Brain microvascular endothelial cell (primary cell): Measurements from ENCODE around the gene NLRP6.
A peak's percentile ranks its signal among the peaks of the same experiment; 100 is the strongest.
"Not testable (repeated sequence)": the region's sequence is repeated elsewhere in the genome, so short reads cannot be mapped to it uniquely, and the experiment has no call there.

ENCODE experiments used
- DNase-seq: peaks from one replicate; pipeline ENCODE4 v3.0.0-alpha.2; 2020
- H3K27ac ChIP-seq: fragments of 250-450 bp; sonication (Bioruptor Pico); 2 replicates; pipeline ENCODE4 v1.5.1; 2020; ENCODE audit warnings: mild to moderate bottlenecking, moderate library complexity
- H3K27me3 ChIP-seq: fragments of 250-450 bp; sonication (Bioruptor Pico); replicated peaks from 2 replicates; pipeline ENCODE4 v1.5.1; 2020; ENCODE audit warnings: mild to moderate bottlenecking
- H3K36me3 ChIP-seq: fragments of 250-450 bp; sonication (Bioruptor Pico); replicated peaks from 2 replicates; pipeline ENCODE4 v1.5.1; 2020; ENCODE audit warnings: mild to moderate bottlenecking
- H3K4me3 ChIP-seq: 2 replicates; pipeline ENCODE4 v1.5.1; 2011; ENCODE audit warnings: low read depth, mild to moderate bottlenecking, control low read depth, low read length, moderate library complexity
- CTCF ChIP-seq: IDR thresholded peaks from 2 replicates; pipeline ENCODE4 v1.5.1; 2011; ENCODE audit warnings: low read depth, mild to moderate bottlenecking, moderate library complexity, low read length, control low read depth, inconsistent platforms; ENCODE audit errors: missing control alignments
- in situ Hi-C: cut with HindIII; loops from 2 replicates; pipeline ENCODE4 v1.10.0; 2017; ENCODE audit warnings: low sequenced_read_pairs, low pct_ligation_motif_present

The NLRP6 gene

DNA sequence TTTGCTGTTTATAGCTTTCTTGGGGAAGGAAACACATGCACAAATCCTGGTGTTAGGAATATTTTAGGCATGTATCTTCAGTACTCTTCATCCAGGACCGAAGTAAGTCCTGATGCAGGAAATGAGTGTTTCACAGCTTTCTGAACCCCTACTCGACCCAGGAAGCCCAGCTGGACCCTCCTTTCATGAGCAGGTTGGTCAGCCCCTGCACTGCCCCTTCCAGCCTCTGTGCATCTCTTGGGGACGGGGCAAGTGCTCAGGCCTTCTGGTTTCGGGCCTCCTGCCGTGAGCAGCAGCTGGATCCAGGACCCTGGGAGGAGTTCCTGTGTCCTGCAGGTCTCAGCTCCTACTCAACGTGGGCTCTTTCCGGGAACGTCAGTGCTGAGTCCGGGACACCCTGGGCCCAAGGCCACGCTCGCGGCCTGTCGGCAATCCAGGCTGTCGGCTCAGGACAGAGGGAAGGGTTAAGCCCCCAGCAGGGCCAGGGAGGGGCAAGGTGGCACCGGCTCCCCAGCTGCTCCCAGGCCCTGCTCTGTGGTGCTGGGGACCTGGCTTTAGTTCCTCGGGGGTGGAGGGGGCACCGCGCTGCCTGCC lies 31.9 kb downstream of the NLRP6 start:
- H3K4me3 ChIP-seq: peak overlapping the region; percentile 48
- H3K36me3 ChIP-seq, H3K27me3 ChIP-seq, in situ Hi-C loops, DNase-seq, H3K27ac ChIP-seq: not testable (repeated sequence)

DNA sequence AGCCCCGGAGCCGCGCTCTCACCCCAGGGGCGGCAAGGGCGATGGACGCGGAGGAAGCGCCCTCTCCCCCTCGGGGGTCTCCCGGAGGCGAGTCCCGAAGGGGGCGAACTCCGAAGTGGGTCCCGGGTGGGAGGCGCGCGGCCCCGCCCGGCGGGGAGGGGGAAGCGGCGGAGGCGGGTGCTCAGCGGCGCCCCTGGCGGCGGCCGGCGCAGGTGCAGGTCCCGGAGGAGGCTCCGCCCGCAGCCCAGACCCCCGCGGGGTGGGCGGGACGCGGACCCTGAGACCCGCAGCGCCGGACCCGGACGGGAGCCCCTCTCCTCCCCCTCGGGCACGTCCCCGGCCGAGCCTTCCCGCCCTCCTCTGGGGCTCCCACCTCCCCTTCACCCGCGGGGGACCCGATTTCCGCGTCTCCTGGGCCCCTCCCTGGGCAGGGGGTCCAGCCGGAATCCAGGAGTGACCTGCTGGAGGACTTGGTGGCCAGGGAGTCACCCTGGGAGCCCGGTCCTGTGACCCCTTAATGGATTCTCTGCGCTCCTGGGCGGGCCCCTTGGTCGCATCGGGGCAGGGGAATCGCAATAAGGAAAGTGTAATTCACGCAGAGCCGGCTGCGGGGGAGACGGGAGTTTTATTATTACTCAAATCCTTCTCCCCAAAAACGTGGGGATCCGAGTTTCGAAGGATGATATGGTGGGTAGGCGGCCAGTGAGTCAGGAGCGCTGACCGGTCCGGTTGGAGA lies 33.0 kb downstream of the NLRP6 start:
- H3K36me3 ChIP-seq, H3K27ac ChIP-seq, in situ Hi-C loops, DNase-seq: not testable (repeated sequence)
- Histone ChIP-seq H3K4me3 (peak overlapping the region; percentile 36), H3K27me3 (peaks cover 10% of the 10 kb centered on the region)

- DNase-seq: no peak
- TF ChIP-seq CTCF: no peak
- in situ Hi-C loops: no loop called here
Observed at GRCh38 chr11:312092-312816, 34.0 kb downstream of the NLRP6 start.

DNA sequence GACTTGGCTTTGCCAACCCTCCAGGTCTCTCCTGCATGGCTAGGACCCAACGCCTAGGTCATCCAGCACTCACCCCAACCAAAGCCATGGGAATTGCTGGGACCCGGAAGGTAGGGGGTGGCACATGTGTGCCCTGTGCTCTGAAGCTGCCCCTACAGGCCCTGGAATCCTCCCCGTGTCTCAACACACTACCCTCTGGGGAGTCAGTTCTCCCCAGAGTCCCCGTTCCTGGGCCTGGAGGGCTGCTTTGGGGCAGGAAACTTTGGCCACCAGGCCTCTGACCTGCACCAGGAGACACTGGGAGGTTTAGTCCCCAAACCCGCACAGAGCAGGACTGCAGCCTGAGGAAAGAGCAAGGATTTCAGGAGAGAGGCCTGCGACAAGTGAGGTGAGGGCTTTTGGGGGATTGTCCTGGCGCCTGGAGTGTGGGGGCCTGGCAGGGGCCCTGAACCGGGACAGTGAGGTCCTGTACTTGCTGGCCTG lies 35.1 kb downstream of the NLRP6 start:
- no peak overlapping the region for H3K4me3 ChIP-seq
- no peaks in the 10 kb centered on the region for H3K36me3 ChIP-seq
- no peak overlapping the region for H3K27ac ChIP-seq
- DNase-seq: no peak
- peaks cover 22% of the 10 kb centered on the region for H3K27me3 ChIP-seq
- in situ Hi-C loops: no loop called here
- no peak for TF ChIP-seq CTCF

More at GRCh38 chr11:312092-312816, 34.0 kb downstream of the NLRP6 start:
- Histone ChIP-seq H3K27me3 (peaks cover 19% of the 10 kb centered on the region), H3K27ac (no peak overlapping the region), H3K36me3 (no peaks in the 10 kb centered on the region), H3K4me3 (no peak overlapping the region)

DNA sequence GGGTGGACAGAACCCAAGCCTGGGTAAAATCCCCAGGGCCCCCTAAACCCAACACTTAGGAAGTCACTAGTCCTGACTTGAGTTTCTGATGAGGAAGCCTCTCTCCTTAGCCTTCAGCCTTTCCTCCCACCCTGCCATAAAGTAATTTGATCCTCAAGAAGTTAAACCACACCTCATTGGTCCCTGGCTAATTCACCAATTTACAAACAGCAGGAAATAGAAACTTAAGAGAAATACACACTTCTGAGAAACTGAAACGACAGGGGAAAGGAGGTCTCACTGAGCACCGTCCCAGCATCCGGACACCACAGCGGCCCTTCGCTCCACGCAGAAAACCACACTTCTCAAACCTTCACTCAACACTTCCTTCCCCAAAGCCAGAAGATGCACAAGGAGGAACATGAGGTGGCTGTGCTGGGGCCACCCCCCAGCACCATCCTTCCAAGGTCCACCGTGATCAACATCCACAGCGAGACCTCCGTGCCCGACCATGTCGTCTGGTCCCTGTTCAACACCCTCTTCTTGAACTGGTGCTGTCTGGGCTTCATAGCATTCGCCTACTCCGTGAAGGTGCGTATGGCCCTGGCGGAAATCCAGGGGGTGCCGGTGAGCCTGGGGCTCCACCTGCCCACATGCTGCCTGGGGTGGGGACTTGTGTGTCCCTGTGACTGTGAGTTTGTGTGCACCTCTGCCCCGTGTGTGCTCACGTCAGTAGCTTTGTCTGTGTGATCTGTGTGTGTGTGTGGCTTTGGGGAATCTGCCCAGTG lies 35.8 kb downstream of the NLRP6 start, which contains the start of gene IFITM1:
Gene IFITM1 (plus strand): TSS at position 254 of the 767 bp plus-strand sequence. CDS start 131 bp downstream, at position 385.
- DNase-seq: no peak
- Histone ChIP-seq H3K27me3 (peaks cover 22% of the 10 kb centered on the region), H3K27ac (no peak within 1 kb of the TSS), H3K4me3 (peak within 1 kb of the TSS; percentile 38), H3K36me3 (no peaks in the 10 kb centered on the region)
- TF ChIP-seq CTCF: no peak
- in situ Hi-C loops: no loop called here

DNA sequence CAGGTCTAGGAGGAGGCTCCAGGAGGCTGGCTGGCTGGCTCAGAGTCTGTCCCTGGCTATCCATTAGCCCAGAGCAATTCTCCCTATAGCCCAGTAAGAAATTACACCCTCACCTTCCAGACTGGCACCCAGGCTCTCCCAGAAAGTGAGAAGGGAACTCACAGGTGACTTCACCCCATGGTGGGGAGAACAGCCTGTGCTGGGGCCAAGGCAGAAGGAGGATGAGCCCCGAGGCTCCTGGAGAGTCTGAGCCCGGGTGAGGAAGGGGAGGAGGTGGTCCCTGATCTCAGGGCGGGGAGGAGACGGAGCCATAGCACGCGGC lies 36.3 kb downstream of the NLRP6 start:
- H3K4me3 ChIP-seq: peak overlapping the region; percentile 38
- H3K27ac ChIP-seq, H3K36me3 ChIP-seq, DNase-seq, in situ Hi-C loops: not testable (repeated sequence)
- peaks cover 22% of the 10 kb centered on the region for H3K27me3 ChIP-seq
